EL (cell line): Measurements from ENCODE around the gene TTLL5.
A peak's percentile ranks its signal among the peaks of the same experiment; 100 is the strongest.
"Not testable (repeated sequence)": the region's sequence is repeated elsewhere in the genome, so short reads cannot be mapped to it uniquely, and the experiment has no call there.

Experiments
- DNase-seq: peaks from one replicate; pipeline ENCODE4 v3.0.0-alpha.2; 2016

Gene TTLL5

DNA sequence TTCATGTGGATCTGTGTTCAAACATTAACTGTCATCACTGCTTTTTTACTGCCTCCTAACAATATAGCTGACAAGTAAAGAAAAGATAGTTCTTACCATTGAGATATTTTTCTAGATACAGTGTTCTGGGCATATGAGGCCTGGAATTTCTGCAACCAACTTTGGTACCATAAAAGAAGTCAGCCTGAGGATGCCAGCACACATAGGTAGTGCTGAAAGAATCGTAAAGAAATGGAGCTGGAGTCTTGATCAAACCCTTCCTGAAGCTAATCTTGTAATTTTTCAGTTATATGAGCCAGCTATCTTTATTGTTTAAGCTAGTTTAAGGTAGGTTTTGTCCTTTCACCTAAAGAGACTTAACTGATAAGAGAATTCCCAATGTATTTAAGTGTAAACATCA is 11.7 kb upstream of the TTLL5 start:
- no peak for DNase-seq

DNA sequence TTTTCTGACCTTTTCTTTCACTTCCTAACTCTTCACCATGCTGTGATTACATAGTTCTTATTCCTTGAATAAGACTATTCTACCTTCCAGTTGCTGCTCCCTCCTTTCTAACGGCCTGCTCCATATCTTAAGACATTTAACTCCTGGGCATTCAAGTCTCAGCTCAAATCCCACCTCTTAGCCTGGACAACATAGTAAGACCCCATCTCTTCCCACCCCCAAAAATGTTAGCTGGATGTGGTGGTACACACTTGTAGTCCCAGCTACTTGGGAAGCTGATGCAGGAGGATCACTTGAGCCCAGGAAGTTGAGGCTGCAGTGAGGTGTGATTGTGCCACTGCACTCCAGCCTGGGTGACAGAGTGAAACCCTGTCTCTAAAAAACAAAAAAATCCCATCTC is 11.3 kb upstream of the TTLL5 start:
- no peak for DNase-seq

DNA sequence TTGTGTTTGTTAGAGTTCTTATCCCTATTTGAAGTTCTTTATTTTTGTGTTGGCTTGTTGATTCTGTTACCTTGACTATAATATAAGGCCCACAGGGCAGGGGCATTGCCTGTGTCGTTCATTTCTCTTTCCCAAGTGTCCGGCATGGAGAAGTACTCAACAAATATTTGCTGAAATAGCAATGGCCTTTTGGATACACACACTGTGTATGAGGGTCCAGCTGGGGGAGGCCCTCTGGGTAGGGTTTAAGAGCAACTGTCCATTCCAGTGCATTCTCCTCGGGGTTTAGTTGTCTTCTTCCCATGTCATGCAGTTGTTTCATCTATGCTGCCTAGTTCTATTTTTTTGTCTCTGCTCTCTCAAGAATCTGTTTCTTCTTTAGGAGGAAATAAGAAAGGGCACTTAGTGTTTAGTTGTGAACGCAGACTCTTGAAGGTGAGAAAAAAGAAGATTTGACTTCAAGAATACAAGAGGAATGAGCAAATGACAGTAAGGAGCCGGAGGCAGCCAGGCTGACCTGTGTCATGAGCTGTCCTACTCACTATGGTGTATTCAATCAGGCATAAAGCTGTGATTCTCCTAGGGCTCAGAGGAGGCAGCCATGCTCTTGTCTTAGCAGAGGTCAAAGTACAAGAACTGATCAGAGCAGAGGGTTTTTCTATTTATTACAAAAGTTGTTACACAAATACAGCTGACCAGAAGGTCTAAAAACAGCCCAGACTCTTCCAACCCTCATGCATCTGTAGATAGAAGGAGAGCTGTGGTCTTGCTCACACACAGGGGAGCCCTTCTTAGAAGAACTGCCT is 10.6 kb upstream of the TTLL5 start:
- no peak for DNase-seq

DNA sequence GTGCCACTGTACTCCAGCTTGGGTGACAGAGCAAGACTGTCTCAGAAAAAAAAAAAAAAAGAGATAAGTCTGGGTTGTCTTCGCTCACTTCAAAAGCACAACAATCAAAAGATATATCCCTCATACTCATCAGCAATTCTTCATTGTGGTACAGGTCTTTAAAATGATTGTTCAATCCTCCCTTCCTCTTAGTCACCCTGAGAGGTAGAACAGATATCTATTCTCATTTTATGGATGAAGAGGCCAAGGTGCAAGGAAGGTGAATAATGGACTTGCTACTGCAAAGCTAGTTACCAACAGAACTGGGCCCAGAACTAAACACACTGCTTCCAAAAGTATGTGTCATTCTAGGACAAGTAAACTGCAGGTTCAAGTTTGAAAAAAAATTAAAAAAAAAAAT is 7.5 kb upstream of the TTLL5 start:
- no peak for DNase-seq

DNA sequence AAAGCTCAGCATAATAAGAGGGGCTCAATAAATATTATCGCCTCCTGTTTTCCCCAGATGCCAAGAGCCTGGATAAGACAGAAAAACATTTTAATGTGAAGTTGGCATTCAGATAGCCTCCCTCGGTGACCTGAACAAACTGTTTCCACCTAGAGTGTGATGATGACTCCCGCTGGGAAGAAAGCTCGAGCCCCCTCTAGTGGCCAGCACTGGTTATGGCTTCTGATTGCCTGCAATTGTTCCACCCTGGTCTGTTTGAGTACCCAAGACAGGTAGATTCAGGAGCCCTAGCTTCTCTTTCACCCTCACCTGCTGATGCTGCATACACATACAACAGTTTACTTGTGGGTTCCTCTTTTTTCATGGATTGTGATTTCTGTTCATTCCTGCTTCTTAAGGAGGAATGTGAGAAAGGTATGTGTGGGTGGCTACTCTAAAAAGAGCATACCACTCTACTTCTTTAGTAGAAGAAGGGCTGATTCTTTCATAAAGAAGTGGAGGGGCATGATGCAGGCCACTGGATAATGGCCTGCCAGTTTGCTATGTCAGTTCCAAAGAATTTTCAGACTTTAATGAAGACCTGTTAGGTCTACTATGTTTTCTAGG is 6.8 kb upstream of the TTLL5 start:
- DNase-seq, result peak; percentile 65

DNA sequence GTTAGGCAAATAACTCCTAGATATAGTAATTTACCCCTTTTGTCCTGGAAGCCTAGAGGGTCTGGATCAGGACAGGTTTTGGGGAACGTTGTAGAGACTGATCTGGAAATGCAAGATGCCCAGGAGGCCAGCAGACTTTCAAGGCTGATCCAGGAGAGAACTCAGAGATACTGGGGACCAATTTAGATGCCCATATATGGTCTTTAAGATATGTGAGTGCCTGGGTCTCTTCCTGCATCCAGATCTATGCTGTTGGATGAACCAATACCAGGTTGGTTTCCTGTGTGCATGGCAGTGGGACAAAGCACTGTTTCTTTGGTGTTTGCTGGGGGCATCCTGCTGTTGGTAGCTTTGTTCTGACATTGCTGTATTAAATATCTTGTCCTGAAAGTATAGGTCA is 5.8 kb upstream of the TTLL5 start:
- DNase-seq, result no peak

DNA sequence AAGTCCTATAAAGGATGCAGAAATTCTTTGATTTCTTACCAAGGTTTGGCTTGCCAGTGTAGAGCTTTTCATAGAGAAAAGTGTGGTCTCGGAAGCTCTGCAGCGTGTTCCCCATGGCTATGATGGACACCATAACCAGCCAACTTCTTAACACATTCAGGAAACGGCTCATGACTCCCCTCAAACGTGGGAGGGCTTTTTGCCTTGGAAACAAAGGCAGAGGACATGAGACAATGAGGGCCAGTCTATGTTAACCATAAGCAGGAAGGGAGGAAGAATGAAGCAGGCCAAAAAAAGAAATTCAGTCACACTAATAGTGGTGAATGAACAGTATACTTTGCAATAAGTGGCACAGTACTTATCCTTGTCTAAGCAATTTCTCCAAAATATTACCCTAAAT is 3.7 kb upstream of the TTLL5 start:
- DNase-seq, result no peak

DNA sequence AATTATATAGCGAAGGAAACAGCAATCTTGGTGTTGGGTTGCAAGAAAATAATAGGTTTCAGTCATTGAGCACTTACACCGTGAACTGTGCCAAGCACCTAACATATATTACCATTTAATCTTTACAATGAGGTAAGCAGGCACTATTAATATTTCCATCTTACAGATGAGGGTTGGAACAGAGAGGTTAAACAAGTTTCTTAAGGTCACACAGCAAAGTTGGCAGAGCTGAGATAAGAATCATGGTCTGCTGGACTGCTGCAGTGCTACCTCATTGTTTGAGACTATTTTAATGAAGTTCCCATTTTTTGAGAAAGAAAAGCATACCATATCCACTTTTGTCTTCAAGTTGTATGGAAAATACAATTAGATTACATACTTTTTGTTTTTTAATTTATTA is 2.1 kb upstream of the TTLL5 start:
- DNase-seq, result no peak

DNA sequence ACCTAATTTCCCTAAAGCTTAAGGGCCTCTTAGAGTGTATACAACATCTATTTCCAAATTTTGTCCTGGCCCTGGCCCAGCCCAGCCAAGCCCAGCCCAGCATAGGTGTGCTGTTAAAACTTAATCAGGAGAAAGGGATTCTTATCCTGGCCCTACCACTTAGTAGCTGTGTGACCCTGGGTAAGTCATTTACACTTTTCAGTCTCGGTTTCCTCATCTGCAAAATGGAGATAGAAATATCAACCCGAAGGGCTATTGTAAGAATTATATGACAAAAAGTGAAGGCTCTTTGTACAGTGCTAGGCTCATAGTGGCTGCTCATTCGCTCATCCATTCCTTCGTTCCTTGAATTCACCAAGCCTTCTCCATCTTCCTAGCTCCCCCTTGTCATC is 812 bp upstream of the TTLL5 start:
- no peak for DNase-seq

DNA sequence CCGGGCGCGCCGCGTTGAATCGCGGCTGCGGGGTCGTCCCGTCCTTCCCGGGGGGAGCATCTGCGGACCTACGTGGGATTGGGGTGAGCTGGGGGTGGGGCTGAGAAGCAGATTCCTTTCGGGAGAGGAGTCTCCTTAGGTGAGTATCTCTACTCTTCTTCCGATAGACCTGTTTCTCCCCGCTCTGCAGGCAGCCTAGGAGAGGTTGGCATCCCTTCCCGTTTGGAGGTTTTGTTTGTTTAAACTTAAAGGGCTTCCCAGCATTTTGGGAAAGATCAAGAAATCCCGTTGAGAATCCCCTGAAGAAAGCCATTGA is 411 bp downstream of the TTLL5 start:
- no peak for DNase-seq

DNA sequence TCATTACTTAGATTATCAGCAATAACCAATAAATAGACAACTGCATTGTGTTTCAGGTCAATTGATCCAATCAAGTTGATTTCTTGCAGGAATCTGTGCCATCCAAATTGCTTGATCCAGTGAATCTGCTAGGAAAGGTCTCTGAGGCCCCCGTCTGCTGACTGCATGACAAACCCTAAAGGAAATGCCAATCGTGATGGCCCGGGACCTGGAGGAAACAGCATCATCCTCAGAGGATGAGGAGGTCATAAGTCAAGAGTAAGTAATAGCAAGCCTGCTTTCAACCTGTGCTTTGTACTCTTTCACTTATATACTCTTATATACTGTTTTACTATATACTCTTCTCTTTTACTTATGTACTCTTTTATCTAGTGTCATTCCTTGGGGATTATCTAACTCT is 1.9 kb downstream of the TTLL5 start:
- DNase-seq, result peak; percentile 53

DNA sequence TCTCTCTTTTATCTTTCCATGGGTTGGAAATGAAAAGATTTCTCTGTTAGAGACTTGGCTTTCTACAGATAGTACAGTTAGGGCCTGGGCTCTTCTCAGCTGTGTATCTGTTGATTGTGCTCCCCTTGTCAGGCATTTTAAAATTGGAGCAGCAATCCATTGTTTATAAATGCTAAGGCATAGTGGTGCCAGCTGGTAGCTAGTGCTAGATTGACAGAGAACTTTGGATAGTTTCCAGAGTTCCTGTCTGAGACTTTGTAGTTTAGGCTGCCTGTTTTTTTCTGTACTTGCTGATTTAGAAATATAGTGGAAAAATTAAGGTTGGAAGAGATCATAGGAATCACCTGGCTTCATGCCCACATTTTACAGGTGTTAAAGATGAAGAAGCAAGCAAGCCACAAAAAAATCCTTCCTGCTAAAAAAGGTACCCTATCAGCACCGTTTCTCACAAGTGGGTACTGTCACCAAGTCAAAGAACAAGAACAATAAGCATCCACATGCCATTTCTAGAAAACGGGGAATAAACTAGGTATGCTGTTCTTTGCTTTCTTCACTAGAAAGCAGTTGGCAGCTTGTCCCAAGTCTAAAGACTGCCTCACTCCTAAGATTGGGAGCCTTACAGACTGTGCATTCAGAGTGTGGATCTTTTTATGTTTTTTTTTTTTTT is 6.2 kb downstream of the TTLL5 start:
- no peak for DNase-seq

DNA sequence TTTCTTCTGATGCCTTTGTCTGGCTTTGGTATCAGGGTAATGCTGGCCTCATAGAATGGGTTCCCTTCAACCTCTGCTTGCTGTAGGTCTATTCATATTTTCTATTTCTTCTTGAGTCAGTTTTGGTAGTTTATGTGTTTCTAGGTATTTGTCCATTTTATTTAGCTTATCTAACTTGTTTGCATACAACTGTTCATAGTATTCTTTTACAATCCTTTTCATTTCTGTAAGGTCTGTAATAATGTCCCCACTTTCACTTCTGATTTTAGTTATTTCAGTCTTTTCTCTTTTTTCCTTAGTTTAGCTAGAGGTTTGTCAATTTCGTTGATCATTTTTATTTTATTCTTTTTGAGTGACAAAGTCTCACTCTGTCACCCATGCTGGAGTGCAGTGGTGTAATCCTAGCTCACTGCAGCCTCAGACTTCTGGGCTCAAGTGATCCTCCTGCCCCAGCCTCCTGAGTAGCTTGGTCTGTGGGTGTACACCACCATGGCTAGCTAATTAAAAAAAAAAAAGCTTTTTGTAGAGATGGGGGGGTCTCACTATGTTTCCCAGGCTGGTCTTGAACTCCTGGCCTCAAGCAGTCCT is 11.7 kb downstream of the TTLL5 start:
- no peak for DNase-seq

DNA sequence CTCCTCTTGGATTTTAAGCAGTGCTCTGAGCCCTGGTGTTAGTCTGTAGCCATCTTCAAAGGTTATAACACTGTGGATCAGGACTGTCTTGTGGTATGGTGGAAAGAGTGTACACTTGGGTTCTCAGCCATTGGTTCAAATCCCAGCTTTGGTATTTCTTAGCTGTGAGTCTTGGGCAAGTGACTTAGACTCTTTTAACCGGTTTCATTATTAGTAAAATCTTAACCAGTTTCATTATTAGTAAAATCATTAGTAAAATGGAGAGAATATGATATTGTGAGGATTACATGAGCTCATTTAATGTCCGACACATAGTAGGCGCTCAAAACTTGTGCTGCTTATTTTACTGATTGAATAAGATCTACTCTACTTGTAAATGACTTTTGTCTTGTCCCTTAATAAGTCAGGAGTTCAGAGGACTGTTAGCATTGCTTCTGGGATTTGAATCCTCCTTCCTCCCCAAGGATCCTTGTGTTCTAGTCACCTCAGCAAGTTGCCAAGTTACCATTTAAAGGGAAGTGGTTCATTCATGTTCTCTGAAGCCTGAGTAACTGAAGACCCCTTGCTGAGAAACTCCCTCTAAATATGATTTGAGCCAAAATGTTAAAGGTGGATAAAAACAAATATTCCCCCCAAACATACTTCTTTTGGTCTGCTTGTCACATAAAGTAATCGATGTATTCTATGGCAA is 12.4 kb downstream of the TTLL5 start:
- no peak for DNase-seq

DNA sequence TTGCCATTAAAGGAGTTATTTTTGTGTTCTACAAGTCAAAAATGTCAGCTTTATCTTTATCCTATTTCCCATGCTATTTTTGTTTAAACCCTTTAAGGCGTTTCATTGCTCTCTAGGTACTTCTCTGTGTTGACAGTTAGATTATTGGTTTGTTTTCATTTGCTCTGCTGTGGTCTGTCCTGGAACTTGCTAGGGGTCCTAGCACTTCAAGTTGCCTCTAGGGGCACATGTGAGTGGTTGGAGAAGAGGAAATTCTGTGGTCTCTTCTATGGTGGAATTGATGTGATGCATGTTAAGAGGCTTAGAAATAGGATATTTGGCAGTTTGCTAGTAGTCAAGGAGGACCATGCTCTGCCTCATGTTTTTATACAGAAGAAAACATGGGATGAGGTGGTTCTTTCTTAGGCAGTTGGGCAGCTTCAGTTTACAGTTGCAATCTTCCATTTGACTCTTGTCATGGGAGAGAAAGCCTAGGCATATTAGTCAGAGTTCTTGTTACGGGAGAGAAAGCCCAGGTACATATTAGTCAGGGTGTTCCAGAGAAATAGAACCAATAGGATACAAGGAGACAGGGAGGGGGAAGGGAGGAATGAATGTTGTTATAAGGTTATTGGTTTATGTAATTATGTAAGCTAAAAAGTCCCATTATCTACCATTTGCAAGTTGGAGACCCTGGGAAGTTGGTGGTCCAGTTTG is 14.4 kb downstream of the TTLL5 start:
- DNase-seq, result no peak

DNA sequence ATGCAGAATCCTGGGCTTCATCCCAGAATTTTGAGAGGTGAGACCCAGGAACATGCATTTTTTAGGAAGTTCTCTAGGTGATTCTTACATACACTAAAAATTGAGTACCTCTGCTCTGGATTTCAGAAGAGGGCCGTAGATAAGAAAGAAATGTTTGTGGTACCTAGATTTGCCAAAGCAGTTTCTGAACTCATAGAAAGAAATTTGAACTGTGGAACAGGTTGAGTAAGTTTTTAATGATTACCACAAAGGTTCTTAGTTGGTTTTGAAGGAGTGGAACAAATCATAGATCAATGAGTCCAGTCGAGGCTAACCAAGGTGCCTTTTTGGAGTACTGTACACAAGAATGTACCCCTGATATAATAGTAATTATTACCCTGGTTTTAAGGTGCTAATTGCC is 24.9 kb downstream of the TTLL5 start:
- no peak for DNase-seq

DNA sequence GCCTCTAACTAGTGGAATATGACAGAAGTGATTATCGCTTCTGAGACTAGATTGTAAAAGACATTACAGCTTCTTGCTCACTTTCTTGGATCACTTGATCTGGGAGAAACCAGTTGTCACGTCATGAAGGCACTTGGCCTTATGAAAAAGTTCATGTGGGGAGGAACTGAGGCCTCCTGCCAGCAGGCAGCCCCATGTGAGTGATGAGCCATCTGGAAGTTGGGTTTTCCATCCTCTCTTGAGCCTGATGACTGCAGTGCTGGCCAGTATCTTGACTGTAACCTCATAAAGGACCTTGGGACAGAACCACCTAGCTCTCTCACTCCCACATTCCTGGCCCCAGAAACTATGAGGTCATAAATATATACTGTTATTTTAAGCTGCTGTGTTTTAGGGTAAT is 28.0 kb downstream of the TTLL5 start:
- DNase-seq, result peak; percentile 8

DNA sequence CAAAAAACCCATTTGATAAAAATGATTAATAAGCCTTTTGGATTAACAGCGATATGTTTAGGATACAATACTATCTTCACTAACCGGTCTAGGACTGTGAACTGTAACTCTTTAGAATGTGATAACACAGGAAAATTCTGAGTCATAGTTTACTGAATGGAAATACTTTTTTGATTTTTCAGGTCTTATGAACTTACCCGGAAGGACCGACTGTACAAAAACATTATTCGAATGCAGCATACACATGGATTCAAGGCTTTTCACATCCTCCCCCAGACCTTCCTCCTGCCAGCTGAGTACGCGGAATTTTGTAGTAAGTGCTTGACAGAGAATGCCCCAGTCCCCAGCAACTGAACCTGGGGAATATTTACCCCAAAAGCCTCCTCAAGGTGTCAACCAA is 29.0 kb downstream of the TTLL5 start:
- DNase-seq, result no peak

DNA sequence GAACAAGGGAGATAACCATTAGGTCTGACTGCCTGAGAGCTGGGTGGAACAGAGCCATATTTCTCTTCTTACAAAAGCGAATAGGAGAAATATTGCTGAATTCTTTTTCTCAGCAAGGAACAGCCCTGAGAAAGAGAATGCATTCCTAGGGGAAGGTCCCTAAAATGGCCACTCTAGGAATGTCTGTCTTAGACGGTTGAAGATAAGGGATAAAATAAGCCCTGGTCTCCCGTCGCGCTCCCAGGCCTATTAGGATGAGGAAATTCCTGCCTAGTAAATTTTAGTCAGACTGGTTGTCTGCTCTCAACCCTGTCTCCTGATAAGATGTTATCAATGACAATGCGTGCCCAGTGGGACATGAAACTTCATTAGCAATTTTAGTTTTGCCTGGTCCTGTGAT is 34.0 kb downstream of the TTLL5 start:
- DNase-seq, result not testable (repeated sequence)

DNA sequence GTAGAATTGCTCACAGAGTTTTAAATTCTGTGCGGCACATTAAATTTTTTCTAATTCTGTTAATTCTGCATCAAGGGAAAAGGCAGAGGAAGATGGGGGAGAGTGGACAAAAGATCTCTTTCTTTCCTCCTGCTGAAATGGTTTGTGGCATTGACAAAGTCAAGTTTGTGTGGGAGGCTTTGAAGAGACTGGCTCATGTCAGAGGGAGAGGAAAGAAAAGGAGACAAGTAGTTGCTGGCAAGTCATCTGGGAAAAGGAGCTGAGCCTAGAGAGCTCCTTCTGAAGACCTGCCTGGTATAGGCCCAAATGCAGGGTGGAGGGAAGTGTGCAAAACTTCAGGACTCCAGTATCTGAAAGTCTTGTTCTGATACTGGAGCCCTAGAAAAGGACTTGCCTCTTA is 36.3 kb downstream of the TTLL5 start:
- DNase-seq, result no peak

DNA sequence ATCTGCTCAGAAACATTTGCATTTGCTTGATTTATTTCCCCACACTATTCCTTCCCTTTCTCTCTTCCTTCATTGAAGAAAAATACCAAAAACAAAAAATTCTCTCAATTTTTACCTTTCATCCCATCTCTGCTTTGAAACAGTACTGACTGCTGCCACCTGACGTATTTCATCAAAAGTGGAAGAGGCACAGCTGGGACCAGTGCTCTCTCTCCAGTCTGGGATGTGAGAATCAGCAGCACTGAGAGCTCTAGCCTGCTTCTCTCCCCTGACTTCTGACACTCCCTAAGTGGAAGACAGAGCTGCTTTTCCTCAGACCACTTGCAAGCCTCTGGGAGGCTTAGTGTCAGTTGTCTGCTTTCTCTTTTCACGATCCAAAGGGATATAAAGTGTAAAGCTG is 36.9 kb downstream of the TTLL5 start:
- no peak for DNase-seq

DNA sequence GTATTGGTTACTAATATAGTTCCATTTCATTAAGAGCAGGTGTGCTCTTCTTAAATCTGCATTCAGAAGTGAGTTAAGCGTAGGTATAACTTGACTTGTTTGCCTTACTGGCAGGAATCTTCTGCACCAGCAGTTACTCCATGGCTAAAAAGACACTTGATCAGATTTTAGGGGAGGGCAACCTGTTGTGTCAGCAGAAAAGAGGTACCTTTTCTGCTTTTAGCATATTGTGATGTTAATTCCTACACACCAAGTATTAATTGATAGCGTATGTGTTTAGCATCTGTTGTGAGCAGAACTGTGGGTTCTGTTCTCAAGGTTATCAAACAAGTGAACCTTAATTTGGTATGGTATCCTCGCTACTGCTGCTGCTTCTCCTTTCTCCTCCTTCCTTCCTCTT is 38.3 kb downstream of the TTLL5 start:
- no peak for DNase-seq

DNA sequence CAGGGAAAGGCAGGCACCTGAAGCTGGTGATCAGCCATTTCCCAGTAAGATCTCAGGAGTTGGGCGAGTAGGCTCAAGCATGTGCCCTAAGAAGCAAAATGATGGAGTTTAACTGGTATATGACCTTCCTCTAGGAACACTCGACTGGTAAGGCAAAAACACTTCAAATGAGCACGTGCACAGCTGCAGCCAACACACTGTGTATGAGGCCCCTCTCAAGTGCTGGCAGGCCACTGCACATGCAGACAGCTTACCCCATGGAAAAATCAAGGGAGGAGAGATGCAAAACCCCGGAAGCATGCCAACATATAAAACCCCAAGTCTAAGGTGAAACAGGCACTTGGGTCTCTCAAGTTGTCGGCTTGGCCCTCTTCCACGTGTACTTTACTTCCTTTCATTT is 39.2 kb downstream of the TTLL5 start:
- no peak for DNase-seq
